Amygdala (tissue), 56 donors: ENCODE measurements around the gene FADS1.

Experiments used
- DNase-seq, 56 donors: peaks; one replicate each; lab custom pipeline; 2025; lab: John Stamatoyannopoulos, UW

The FADS1 gene

DNA sequence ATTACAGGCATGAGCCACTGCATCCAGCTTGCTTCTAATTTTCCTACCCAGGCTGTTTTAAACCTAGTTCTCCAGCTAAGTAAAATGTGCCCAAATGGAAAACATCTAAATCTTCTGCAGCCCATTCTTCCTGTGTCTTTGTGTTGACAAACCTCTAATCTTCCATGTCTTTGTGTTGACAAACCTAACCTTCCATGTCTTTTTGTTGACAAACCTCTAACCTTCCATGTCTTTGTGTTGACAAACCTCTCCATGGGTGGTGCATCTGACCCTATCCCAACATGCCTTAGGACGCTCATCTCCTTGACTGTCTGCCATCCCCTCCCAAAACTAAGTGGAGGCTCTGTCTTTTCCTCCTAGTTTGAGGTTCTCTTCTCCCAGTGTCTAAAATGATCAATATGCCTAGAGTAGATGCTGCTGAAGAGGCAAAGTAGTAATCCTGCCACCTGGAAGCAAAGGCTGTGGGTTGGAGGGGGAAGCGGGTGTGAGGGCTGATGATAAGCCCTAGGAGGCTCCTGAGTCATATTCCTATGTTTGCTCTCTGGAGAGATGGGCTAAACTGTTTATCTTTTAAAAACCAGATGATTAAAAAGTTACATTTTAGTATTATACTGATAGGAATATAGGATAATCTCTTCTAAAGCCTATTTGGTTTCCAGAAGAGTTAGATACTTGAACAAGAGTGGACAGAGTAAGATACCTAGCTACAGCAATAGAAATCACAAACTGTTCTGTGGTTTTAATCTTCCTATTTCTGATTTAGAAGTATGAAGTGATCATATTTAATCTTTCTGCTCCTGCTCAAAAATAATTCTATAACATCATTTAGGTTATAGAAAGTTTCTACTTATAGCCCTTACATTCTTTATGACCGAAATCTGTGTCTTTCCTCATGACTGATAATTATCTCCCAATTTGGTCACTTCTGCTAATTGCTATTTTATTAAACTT lies 16.2 kb downstream of the FADS1 start:
- DNase-seq, result no peak

DNA sequence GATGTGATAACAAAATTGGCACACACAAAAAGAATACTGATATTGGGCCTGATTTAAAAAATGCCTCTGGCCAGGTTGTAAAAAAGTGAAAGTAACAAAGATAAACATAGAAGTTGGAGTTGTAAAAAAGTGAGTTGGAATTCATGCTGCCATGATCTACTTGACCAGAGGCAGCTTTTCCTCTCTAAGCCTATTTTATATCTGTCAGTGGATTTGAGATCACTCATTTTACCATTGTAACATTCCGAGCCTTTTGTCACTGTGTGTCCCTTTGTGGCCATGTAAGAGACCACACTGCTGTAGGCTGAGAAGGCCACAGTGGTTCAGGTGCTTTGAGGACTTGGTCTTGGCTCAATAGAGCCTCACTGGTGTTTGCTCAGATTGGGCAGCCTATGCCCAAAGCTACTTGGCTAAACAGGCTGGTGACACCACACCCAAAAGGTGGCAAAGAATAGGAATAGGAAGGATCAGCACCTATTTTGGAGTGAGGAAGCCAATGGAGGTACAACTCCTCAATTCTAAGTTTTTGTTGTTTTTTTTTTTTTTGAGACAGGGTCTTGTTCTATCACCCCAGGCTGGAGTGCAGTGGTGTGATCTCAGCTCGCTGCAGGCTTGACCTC lies 17.0 kb downstream of the FADS1 start:
- no peak for DNase-seq

GRCh38 chr11:61797263-61797944 lies 19.4 kb downstream of the FADS1 start:
- DNase-seq, result peak in 44 of 56 donors; percentile 12 to 92 (median 58)

DNA sequence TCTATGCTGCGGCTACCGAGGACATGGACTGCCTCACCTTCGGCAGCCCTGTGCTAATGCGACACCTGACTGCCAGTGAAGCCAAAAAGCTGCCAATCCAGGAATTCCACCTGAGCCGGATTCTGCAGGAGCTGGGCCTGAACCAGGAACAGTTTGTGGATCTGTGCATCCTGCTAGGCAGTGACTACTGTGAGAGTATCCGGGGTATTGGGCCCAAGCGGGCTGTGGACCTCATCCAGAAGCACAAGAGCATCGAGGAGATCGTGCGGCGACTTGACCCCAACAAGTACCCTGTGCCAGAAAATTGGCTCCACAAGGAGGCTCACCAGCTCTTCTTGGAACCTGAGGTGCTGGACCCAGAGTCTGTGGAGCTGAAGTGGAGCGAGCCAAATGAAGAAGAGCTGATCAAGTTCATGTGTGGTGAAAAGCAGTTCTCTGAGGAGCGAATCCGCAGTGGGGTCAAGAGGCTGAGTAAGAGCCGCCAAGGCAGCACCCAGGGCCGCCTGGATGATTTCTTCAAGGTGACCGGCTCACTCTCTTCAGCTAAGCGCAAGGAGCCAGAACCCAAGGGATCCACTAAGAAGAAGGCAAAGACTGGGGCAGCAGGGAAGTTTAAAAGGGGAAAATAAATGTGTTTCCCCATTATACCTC lies 20.8 kb downstream of the FADS1 start:
- DNase-seq, result no peak

GRCh38 chr11:61795459-61795858 lies 21.3 kb downstream of the FADS1 start:
- DNase-seq, result no peak

GRCh38 chr11:61794579-61794978 lies 22.2 kb downstream of the FADS1 start:
- DNase-seq, result no peak

GRCh38 chr11:61793829-61794204 lies 23.0 kb downstream of the FADS1 start:
- DNase-seq, result no peak

DNA sequence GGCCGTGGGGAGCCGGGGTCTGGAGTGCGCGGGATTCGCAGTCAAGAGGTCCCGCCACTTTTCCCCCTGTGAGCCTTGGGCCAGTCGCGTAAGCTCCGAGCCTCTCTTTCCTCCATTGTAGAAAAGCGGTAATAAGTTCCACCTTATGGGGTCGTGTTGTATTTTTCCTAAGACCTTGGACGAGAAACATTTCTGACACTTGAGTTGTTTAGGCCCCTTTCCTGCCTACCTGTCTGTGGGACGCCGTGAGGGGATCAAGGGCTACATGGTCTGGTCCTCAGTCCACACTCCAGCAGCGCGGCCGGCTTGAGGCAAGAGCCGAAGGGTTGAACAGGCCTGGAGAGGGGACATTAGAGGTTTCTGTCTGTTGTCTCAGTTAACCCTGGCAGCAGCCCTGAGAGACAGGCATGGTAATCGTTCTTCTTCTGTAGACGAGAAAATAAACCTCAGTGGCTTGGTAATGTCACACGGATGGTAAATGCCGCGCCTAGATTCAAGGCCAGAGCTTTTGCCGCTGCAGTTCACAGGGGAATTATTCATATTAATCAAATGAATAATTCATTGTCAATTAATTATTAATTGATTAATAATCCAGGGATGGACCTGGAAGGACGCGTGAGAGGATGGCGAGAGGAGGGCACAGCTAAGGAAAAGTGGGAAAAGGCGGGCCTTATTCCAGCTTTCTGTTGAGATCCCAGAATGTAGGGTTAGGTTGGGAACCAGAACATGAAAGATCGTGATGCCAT lies 23.5 kb downstream of the FADS1 start:
- no peak for DNase-seq

DNA sequence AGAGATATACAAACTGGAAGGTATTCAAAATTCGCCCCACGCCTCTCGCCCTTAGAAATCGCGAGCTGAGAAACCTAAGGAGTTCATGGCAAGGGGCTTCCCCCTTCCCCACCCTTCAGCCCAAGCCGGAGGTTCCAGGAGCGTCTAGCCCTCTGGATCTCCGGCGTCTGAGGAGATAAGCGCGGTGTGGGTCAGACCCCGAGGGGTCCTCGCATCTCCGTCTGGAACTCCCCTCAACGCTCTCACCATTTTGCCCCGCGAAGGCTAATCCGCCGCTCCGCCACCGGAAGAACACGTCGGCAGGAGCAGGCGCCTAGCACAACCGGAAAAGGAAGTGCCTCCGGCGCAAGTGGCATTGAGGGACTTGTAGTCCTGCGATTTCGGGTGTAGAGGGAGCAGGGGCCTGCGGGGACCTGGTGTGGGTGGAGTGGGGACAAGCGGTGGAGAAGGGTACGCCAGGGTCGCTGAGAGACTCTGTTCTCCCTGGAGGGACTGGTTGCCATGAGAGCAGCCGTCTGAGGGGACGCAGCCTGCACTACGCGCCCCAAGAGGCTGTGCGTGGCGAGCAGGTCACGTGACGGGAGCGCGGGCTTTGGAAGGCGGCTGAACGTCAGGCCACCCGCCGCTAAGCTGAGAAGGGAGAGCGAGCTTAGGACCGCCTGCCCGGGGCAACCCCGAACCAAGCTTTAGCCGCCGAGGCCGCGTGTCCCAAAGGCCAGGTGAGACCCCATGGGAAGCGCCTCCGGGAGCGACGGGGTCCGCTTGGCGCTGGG lies 24.3 kb downstream of the FADS1 start, which contains the start of the genes FEN1 and TMEM258:
Gene FEN1 (plus strand): TSS at position 602 of the 773 bp plus-strand sequence. CDS start 2,451 bp downstream, outside the sequence.
Gene TMEM258 (minus strand): TSS at position 290 of the 773 bp plus-strand sequence. CDS start 41 bp downstream, at position 249.
- DNase-seq, result peak; percentile 60 to 99 (median 94)

DNA sequence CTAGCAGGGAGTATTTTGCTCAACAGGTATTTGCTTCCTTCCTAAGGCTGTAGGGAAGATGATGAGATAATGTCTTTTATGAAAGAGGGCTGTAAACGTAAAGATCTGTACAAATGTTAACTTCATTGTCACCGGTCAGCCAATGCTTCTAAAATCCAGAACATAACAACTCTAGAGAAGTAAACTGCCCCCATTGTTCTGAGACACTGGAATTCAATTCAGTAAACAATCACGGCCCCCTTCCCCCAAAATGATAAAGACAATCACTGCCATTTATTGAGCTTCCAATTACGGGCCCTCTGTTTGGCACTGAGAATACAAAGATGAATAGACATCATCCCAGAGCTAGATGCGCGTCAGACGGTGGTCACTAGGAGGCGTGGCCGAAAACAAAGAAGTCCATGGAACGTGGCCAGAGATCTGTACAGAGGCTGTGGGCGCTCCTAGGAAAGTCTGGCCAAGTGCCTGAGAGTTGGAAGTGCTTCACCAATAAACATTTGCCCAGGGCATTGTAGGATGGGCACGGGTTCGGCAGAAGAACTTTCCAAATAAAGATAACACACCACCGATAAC lies 25.0 kb downstream of the FADS1 start:
- peak in 54 of 56 donors; percentile 46 to 96 (median 80) for DNase-seq

GRCh38 chr11:61787928-61788491 lies 28.8 kb downstream of the FADS1 start:
- peak in 42 of 56 donors; percentile 16 to 75 (median 38) for DNase-seq

DNA sequence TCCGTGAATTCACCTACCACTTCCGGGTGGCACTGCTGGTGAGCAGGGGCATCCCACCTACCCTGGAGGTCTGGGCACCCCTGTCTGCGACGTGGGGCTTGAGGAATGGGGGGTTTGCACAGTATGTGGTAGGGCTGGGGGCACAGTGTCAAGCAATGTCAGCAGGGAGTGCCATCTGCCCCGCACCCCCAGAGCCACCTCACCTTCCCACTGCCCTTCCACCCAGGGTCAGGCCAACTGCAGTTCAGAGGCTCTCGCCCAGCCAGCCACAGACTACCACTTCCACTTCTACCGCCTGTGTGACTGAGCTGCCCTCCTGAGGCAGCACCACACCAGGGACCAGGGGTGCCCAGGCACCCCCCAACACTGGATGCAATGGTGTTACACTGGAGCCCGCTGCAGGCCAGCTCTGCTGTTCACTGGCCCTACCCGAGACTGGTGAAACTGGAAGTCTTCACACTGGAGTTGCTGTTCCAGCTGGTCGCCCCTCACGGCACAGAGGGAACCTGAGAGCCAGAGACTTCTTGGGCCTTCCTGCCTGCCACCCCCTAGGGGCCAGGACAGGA lies 30.9 kb downstream of the FADS1 start:
- no peak for DNase-seq

DNA sequence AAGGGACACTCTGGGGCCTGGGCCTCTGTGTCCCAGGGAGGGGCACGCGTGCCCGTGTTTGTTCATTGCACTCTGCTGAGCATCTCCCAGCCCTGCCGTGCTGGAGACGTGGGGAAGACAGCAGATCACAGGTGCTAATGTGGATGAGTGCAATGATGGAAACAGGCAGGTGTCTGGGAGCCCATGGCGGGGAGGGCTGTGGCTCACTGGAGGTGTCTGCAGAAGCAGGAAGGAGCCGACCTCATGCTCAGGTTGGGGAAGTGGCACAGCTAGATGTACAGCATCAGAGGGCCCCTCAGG lies 32.3 kb downstream of the FADS1 start:
- DNase-seq, result no peak

DNA sequence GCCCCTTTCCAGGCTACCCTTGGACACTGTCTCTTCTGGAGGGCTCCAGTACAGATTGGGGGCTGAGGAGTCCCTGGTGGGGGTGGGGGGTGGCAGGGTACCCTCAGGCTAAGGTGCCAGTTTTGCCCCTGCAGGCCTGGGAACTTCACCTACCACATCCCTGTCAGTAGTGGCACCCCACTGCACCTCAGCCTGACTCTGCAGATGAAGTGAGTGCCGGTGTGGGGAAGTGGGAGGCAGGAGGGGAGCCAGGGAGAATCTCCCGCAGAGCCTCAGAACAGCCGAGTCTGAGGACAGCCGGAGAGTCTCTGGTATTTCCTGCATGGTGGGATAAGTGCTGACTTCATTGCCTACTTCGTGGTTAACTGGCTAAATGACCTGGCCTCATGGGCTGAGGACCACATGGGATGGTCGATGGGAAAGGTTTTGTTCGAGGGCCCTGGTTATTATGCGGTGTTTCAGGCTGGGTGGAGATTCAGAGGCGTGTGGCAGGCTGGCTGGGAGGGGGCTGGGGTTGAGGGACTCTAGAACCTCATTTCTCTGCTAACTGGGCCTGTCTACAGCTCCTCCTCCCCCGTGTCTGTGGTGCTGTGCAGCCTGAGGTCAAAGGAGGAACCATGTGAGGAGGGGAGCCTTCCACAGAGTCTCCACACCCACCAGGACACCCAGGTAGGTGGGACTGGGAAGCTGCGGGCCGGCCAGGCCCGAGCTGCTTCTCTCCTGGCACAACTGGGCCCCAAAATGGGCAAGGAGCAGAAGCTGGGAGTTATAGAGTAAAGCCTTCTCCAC lies 32.9 kb downstream of the FADS1 start:
- no peak for DNase-seq

- DNase-seq, result no peak
Measured at GRCh38 chr11:61782841-61783240, 34.0 kb downstream of the FADS1 start.

- no peak for DNase-seq
Measured at GRCh38 chr11:61782299-61782698, 34.5 kb downstream of the FADS1 start.

GRCh38 chr11:61781585-61781984 lies 35.2 kb downstream of the FADS1 start:
- DNase-seq, result no peak
